GM18499 (cell line): ENCODE measurements around the gene RBMS1.
"Not testable (repeated sequence)": the region's sequence is repeated elsewhere in the genome, so short reads cannot be mapped to it uniquely, and the experiment has no call there.

Experiments used
- ATAC-seq: cut with Tn5 transposase; IDR thresholded peaks from one replicate; pipeline ENCODE4 v1.9.1; 2021; ENCODE audit warnings: moderate number of reproducible peaks; ENCODE audit not compliant: insufficient read depth, unreplicated experiment

The RBMS1 gene

DNA sequence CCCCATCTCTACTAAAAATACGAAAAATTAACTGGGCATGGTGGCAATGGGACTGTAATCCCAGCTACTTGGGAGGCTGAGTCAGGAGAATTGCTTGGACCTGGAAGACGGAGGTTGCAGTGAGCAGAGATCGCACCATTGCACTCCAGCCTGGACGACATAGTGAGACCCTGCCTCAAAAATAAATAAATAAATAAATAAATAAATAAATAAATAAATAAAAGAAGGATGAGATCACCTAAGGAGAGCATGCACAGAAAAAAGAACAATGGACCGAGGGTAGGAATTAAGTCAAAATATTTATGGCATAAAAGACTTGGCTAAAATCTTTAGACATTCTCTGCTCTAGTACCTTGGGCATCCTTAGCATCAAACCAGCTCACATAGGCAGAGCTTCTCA lies 8.9 kb upstream of the RBMS1 start:
- ATAC-seq: no peak

DNA sequence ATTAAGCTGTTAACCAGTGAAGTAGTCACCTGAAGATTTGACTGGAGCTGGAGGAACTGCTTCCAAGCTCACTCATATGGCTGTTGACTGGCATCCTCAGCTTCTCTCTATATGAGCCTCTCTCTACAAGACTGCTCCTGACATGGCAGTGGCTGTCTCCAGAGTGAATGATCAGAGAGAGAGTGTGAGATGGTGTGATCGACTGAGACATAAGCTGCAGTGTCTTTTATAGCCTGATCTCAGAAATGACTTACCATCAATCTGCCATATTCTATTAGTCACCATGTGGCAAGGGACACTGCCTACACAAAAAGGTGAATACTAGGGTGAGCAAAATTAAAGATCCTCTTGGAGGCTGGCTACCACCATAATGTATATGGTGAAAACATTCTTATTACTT lies 7.8 kb upstream of the RBMS1 start:
- ATAC-seq: no peak

DNA sequence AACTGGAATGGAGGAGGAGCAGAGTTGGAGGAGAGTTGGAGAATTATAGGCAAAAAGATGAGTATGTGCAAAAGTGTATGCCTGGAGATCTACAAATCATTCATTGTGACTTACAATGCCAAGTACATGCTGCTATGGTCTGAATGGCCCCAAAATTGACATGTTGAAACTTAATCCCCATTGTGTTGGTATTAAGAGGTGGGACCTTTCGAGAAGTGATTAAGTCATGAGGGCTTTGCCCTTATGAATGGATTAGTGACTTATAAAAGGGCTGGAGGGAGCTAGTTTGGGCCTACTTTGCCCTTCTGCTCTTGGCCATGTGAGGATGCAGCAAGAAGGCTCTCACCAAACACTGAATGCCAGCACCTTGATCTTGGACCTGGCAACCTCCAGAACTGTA lies 6.3 kb upstream of the RBMS1 start:
- no peak for ATAC-seq

DNA sequence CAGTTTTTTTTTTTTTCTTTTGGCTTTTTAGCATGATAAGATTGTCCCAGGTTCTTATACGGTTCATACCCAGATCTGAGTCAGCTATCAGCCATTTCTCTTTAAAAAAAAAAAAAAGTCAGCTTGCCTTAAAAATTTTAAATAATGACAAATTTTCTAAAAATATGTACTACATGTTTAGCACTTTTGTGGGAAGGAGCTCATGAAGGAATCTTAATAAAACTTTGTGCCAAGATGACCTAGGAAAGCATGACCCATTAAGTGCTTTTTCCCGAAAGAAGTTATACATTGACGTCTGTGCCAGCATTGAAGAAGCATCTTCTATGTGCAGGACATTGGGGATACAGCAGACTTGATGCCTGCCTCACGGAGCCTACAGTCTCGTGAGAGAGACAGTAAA lies 4.5 kb upstream of the RBMS1 start:
- ATAC-seq: no peak

DNA sequence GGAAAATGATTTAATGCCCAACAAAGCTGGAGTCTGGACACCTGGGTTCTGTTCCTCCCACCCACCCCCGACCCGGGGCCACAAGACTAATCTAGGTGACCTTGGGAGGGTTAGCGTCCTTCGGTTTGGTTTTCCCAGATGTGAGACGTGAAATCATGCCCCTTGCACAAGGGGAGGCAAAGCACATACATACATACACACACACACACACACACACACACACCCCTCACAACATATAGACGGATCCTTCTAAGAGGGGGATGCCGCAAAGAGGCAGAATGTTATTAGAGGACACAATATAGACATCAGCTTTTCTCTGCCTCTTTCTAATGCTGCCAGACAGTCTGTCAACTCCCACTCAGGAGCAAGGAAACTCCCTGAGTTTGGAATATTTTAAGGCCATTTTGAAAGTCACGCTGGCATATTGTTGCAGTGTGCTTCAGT lies 616 bp upstream of the RBMS1 start:
- ATAC-seq: no peak

DNA sequence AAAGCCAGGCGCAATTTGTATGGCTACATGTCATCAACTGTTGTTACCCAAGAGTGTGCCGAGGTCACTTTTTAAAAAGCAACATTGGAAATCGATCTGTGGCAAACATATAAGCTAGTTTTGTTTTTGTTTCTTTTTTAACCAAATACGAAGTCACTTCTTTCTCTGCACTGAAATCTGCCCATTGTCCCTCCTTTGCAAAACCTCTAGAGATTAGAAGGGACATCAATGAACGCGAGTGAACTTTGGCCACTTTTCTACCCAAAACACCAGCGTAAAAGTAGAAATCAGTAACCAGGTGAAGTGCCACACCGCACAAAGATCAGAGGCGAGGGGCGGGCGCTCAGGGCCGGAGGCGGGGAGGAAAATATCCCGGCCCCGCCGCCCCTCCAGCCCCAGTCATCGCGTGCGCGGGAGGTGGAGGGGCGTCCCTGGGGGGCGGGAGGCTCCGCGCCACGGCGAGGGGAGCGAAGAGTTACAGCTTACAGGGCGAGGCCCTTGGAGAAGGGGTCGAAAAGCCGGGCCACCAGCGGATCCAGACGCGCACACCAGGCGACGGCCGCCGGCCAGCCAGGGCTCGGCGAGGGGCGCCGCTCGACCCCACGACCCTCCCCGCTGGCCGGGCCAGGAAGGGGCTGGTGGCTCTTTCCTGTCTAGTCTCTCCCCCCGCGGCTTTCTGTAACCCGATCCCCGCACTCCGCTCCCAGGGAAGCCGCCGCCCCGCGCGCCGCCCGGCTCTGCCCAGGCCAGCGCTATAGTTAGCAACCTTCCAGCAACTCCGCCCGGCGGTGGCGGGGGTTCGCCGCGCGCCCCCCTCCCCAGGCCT lies 993 bp downstream of the RBMS1 start:
- no peak for ATAC-seq

DNA sequence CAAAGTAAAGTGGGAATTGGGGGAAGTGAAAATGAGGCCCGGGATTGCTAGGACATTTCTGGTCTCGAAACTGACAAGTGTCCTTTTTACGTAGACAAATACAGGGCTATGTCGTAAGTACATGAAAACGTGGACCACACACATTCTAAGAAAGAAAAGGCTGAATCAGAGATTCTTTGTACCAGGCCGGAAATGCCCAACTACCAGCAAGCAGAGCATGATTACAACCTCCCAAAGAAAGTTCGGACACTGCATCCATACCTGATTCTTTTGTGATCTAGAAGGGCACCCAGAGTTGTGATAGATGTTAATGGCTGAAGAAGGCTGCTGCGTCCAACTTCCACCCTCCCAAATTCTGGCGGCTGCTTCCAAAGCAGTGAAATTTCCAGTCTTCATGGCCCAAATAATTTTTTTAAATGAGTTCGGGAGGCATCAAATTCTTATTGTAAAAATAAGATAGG lies 1.7 kb downstream of the RBMS1 start:
- ATAC-seq: no peak

DNA sequence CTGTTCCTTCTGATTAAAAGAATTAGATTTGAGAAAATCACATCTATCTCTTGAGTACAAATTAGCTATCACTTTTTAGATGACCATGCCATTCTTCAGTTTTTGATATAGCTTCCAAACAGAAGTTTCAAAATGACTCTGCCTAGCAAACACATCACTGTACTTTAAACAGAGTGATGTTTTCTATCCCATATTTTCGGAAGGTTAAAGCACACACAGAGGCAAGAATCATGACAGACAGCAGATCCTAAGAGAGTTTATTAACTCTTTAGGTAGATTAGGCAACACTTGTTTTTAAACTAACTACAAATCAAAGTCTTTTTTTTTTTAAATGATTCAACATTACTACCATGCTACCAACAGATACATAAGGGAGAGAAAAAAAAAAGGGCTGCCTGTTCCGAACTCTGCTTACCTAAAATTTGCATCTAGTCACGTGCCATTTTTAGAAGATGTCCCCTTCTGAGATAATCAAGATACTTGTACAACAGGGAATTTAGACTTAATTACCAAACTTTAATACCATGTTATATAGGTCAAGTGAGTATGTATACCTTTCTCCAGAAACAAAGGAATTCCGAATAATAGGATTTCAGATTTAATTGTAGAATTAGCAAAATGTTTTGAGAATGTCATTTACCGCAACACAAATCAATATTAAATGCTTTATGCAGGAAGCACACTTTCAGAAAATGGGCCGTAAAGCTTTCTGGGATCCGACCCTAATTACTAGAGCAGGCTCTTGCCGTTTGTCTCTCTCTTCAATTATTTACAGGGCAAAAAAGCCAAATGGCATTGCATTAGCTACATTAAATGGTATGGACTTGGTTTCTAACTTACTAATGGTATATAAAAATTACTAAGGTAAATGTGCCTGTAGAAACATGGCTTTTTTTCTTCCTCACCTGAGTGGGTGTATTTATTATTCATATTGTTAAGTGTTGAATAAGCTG lies 2.6 kb downstream of the RBMS1 start:
- ATAC-seq: no peak

DNA sequence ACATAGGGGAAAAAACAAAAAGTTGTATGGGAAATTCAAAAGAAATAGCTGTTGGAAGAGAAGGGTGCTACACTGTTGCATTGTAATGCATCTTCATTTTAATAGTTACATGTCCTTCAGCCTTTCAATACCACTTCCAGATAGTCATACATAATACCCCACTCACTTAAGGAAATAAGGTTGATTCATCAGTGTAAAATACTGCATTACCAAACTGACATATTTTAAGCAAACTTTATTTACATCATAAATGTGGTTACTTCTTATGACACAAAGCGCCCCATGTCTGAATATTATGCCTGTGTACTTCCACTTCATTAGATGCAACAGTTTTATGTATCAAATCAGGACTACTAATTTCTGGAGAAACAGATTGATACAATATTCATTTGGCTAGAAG lies 4.5 kb downstream of the RBMS1 start:
- no peak for ATAC-seq

DNA sequence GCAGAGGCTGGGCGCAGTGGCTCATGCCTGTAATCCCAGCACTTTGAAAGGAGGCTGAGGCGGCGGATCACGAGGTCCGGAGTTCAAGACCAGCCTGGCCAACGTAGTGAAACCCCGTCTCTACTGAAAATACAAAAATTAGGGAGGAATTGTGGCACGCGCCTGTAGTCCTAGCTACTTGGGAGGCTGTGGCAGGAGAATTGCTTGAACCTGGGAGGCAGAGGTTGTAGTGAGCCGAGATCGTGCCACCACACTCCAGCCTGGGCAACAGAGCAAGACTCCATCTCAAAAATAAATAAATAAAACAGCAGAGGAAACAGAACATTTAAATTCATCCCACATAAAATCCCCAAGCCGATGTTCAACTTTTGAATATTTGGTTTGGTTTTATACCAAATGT lies 5.3 kb downstream of the RBMS1 start:
- ATAC-seq: not testable (repeated sequence)

DNA sequence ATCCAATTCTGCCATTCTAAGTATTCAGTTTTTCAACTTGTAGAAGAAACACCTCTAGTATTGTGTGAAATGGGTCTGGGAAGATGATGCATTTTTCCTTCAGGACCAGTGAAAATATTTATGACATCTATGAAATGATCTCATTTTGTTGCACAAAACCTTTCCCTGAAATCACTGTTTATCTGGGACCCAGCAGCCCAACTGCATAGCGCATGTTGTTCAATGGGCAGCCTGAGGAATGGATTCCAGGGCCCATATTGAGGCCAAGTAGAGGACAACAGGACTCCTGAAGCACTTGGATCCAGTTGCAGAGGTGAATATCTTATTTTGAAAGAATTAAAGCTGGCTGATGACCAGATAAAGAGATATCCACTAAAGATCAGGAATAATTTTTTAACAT lies 7.3 kb downstream of the RBMS1 start:
- ATAC-seq: no peak

DNA sequence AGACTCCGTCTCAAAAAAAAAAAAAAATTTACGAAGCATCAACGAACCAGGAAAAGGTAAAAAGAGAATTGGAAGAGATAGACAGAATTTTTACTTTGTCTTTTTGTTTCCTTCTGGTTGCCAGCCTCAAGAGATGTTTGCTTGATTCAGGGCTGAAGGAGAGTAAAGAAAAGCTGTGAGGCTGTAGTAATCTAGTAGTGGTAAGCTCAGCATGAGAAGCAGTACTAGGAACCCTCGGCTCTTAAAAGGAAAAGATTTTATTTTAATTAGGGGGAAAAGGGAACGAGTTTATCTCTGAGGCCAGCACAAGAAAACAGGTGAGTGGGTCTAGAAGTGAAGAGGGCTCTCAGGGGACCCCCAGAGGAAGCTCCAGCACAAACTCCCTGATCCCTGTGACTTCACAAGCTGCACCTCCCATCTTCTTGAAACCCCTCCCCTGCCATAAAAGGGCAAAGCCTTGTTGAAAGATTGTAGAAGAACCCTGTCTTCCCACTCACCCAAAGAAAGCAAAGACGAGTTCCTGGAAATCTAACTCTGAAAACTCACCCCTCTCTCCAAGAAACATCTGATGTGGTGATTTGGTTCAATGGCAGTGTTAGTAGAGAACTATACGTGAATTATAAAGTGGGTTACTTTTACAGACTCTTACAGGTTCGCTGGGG lies 8.6 kb downstream of the RBMS1 start:
- no peak for ATAC-seq

DNA sequence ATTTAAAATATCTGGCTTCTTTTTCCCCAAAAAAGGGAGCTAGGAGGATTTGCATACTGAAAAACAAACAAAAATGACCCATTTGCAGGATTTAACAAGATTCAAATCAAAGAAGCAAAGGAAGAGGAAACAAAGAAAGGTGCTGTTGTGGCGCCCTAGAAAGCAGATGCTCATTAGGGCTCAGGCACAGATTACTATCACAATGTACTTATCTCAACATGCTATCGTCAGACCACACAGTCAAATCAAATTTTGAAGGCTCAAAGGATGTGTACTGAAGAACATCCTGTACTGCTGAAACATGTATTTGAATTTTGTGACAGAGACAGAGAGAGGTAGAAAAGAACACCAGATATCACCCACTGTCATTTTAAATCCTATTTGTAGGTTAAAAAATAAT lies 10.9 kb downstream of the RBMS1 start:
- ATAC-seq: no peak

DNA sequence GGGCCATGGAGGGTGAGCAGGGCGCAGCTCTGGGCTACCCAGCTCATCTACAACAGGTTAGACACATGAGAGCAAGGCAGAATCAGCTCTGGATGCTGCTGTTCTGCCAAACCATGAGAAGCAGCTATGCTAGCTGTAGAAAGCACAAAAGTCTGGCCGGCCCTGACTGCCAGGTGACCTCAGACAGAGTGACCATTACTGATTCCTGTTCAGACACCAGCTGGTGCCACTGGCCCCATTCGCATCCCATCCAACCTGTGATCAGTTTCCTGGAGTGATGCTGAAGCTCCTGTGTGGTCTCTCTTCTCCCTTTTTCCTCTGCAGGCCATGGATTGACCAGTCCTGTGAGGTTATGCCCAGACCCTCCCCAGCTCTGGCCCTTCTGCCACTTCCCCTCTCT lies 14.3 kb downstream of the RBMS1 start:
- no peak for ATAC-seq

DNA sequence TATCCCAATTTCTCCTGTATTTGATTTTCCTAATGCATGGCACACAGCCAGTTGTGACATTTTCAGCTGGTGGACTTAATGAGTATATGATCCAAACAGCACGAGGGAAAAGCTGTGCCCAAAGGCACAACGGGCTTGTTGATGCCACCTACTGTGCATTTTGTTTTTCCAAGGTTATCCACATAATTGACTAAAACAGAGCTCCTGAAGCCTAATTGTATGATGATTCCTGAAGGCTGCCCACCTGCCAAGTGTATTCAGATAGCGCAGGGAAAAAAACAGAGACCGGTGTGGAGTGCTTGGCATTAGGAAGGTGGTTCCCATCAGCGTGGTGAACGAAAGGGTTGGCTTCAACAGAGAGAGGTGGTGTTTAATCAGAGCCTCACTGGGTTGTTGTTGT lies 14.9 kb downstream of the RBMS1 start:
- no peak for ATAC-seq

DNA sequence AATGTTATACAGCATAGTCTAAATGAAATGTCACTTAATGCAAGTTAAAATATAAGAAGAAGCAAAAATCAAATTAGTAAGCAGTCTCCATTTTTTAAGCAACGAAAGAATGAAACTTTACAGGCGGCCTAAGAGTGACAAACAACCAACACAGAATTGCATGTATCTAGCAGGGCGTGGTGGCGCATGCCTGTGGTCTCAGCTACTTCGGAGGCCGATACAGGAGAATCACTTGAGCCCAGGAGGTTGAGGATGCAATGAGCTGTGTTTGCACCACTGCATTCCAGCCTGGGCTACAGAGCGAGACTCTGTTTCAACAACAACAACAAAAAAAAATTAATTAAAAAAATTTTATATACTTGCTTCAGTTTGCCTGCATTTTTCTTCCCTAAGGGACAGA lies 16.6 kb downstream of the RBMS1 start:
- no peak for ATAC-seq

DNA sequence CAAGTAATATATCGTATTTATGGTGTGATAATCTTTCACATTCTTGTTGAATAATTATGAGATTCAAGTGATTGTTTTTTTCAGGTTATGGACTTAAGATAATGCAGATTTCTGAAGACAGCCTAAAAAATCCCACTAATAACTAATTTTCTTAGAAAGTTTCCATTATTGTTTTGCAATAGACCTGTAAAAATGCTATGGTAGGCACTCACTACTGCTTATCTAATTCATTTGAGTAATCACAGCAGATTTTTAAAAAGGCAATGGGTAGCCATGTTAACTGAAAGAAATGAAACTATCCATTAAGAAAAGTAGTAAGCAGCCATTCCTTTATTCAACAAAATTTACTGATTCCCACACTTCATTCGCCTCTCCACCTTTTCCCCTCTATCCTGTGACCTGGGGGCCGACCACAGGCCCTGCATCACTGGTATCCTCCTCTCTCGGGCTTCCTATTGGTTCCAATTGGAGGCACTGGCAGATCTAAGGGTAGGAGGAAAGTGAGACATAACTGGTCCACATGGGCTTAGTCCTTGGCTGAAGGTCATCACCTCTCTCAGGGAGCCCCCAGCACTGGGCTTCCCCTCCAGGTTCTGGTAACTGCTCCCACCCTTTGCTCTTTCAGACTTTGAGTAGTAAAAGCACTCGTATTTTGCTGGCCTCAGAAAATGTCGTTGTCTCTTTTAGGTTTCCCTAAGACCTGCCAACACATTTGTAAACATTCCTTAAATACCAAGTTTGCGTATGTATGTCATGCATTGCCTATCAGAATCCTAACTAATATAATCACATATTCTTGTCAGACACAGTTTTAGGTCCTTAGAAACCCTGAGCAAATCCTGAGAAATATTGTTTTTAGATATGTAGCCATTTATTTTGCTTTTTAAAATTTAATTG lies 18.5 kb downstream of the RBMS1 start:
- no peak for ATAC-seq

DNA sequence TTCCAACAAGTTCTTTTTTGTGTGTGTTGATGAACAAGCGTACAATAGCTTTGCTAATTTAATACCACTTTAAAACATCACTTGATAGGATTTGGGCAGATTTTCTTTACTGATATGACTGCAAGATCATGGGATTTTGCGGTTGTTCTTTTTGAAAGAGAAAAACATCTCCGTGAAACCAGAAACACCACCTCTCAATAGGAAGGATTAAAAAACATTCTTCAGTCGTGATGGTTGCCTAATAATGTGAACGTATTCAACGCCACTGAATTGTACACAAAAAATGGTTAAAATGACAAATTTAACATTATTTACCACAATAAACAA lies 19.3 kb downstream of the RBMS1 start:
- no peak for ATAC-seq

DNA sequence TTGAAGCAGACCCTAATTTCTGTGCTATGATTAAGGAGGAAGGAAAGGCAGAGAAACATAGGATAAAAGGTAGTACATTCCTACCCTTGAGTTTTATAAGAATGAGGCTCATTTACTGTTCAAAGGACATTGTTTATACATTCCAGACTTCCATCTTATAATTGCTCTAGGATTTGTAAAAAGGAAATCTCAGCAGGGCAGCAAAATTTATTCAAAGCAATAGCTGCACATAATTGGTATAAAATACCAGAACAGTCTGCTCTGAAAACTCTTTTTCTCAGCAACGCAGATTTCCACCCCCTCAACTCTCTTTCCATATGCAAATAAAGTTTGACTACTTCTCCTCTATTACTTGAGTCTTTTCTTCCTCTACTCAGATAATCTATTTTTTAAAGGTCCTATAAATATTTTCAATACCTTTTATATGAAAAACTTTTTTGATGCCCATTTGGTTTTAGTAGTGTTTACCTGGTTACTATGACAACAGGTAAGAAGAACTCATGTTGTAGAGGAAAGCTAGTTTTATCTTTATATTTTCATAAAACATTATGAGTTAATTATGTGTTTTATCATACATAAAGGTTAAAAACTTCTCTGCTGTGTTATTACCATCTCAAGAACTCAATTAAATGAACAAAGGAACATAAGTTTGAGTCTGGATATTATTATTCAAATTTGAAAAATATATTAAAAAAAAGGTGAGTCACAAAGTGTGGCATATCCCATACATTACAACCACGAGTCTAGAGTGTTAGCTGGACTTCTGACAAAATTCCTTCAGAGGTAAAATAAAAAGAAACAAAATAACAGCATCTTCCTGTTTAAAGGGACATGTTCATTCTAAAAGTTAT lies 19.9 kb downstream of the RBMS1 start:
- no peak for ATAC-seq
